ENCODE measurements around the gene SF3B3. TPM values are rescaled to one million over a fixed set of nuclear protein-coding genes. Genes with fewer than 3 reads are reported as not detected.

SF3B3 gene
- total RNA-seq, 1 donor, result 154 TPM

DNA sequence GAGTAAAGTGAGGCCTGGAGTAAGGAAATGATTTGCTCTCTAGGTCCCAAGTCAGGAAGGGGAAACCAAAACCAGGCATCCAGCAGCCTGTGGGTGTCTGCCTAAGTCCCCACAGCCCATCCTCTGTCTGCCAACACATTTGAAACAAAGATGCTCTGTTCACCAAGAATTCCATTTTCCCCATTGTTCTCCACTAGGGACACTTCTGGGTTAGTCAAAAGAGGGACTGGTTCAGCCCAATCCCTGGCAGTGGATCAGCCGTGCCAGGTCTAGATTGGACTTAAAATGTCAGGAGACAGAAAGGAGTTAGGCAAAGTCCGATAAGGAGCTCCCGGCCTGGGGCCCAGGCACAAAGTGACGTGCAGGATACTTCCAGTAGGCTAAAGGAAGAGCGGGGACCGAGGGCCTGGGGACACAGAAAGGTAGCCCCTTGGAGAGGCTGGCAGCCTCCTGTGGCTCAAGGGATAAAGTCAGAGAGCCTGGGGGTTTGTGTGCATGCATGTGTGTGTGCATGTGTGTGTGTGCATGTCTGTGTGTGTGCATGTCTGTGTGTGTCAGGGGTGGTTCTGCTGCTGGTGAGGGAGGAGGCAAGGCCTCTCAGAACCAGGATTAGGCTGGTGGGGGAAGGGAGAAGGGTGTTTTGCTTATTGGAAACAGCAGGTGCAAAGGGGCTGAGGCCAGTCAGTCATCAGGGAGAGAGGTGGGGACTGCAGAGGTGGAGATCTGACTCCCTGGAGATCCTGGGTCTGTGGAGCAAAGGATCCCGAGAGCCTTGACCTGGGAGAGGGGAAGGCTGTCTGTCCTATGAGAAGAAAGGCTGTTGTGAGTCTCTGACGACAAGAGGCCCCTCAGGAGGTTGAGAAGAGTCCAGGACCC is 81.0 kb downstream of the SF3B3 start:
- H3K4me3 ChIP-seq (ENCODE audit: low read depth, low read length), result no peak overlapping the region
- DNase-seq (ENCODE audit: low read depth), result no peak
- TF ChIP-seq, protein P1, sequence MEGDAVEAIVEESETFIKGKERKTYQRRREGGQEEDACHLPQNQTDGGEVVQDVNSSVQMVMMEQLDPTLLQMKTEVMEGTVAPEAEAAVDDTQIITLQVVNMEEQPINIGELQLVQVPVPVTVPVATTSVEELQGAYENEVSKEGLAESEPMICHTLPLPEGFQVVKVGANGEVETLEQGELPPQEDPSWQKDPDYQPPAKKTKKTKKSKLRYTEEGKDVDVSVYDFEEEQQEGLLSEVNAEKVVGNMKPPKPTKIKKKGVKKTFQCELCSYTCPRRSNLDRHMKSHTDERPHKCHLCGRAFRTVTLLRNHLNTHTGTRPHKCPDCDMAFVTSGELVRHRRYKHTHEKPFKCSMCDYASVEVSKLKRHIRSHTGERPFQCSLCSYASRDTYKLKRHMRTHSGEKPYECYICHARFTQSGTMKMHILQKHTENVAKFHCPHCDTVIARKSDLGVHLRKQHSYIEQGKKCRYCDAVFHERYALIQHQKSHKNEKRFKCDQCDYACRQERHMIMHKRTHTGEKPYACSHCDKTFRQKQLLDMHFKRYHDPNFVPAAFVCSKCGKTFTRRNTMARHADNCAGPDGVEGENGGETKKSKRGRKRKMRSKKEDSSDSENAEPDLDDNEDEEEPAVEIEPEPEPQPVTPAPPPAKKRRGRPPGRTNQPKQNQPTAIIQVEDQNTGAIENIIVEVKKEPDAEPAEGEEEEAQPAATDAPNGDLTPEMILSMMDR (IDR thresholded peaks at IDR 0.05; ENCODE audit: insufficient read depth, low read depth, low read length), result no peak

DNA sequence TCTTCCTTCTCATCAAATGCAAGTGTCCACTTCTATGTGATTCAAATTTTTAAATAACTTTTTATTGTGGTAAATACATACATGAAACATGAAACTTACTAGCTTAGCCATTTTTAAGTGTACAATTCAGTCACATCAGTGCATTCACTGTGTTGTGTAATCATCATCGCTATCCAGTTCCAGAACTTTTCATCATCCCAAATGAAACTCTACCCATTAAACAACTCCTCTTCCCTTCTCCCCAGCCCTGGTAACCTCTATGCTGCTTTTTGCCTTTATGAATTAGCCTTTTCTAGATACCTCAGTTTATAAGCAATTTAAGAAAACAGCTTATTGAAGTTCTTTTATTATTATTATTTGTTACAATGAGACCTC is 81.7 kb downstream of the SF3B3 start:
- DNase-seq (ENCODE audit: low read depth), result peak; percentile 18
- TF ChIP-seq, protein P1 (IDR thresholded peaks at IDR 0.05; ENCODE audit: insufficient read depth, low read depth, low read length), result no peak
- no peak overlapping the region for H3K4me3 ChIP-seq (ENCODE audit: low read depth, low read length)

DNA sequence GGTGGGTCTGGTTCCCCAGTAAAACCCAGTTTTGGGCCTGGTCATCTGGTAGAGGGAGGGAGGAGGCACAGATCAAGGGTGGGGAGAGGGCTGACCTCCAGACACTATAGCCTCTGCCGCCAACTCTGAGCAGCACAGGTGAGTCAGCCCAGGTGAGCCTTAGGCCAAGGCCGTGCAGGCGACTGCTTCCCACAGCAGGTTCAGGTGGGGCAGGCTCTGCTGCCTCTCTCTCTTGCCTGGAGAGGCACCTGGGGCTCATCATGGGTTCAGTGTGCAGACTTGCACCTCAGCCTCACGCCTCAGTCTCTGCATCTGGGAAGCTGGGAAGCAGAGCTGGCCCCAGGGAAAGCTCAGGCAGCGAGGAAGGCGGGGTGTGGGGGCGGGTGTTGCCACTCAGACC is 84.9 kb downstream of the SF3B3 start:
- TF ChIP-seq, protein P1 (IDR thresholded peaks at IDR 0.05; ENCODE audit: insufficient read depth, low read depth, low read length), result no peak
- DNase-seq (ENCODE audit: low read depth), result no peak

DNA sequence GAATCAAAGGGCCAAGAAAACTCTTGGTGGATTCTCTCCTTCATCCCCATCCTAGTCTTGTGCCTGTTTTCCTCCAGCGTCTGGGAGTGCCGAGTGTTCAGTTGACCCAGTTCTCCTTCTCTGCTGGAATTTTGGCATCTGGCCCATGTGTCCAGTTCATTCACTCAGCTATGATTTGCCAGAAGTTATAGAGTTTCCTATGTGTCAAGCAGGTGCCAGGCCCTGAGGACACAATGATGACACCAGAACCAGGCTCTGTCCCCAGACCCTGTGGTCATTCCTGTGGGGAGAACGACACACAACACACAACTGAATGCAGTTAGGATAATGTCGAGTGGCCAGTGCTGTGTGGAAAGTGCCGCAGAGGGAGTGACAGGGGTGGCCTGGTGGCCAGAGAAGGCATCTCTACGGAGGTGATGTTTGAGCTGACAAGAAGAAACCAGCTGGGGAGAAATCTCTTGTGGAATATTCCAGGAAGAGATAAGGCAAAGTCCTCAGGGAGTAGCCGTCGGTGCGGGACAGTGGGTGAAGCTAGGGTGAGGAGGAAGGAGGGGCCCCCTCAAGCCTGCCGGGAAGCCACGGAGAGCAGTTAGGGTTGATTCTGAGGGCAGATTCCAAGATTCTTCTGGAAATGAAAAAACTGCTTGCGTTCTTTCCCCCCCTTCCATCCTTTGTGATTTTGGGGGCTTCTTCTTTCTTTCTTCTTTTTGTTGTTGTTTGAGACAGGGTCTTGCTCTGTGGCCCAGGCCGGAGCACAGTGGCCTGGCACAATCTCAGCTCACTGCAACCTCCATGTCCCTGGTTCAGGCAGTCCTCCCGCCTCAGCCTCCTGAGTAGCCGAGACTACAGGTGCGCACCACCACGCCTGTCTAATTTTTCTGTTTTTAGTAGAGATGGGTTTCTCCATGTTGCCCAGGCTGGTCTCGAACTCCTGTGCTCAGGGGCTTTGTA is 86.9 kb downstream of the SF3B3 start:
- TF ChIP-seq, protein P1 (IDR thresholded peaks at IDR 0.05; ENCODE audit: insufficient read depth, low read depth, low read length), result no peak

More for the DNA sequence above, 84.9 kb downstream of the SF3B3 start:
- H3K4me3 ChIP-seq (ENCODE audit: low read depth, low read length), result no peak overlapping the region

DNA sequence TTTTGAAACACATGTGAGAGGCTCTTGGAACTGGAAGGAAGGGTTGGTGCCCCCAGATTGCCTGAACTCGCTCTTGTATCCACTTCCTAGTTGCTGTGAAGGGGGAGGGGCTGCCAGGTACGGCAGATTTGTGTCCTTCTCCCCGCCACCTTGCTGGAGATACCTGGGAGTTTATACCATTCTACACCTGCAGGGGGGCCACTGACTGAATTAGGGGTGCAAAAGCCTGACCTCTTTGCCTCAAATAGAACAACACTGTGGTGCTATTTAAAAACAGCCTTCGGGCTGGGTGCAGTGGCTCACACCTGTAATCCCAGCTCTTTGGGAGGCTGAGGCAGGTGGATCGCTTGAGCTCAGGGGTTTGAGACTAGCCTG is 87.6 kb downstream of the SF3B3 start:
- TF ChIP-seq, protein P1 (IDR thresholded peaks at IDR 0.05; ENCODE audit: insufficient read depth, low read depth, low read length), result no peak
- no peak overlapping the region for H3K4me3 ChIP-seq (ENCODE audit: low read depth, low read length)
- DNase-seq (ENCODE audit: low read depth), result no peak

More for the DNA sequence above, 86.9 kb downstream of the SF3B3 start:
- H3K4me3 ChIP-seq (ENCODE audit: low read depth, low read length), result no peak overlapping the region
- DNase-seq (ENCODE audit: low read depth), result peak; percentile 69

DNA sequence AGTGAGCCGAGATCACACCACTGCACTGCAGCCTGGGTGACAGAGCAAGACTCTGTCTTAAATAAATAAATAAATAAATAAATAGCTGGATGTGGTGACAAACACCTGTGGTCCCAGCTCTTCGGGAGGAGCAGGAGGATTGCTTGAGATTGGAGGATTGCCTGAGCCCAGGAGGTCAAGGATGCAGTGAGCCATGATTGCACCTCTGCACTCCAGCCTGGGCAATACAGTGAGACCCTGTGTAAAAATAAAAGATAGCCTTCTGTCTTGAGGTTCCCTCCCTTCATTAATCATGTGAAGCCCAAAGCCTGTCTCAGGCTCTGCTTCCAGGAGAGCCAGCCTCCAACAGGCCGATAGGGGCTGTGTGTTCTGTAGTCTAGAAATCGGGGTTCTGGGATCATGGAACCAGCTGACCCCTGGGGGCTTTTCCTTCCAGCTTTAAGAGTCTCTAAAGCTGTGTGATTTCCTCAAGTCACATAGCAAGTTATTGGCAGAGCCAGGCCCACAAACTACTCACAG is 88.2 kb downstream of the SF3B3 start:
- DNase-seq (ENCODE audit: low read depth), result no peak
- TF ChIP-seq, protein P1 (IDR thresholded peaks at IDR 0.05; ENCODE audit: insufficient read depth, low read depth, low read length), result no peak

More for the DNA sequence above, 88.2 kb downstream of the SF3B3 start:
- H3K4me3 ChIP-seq (ENCODE audit: low read depth, low read length), result no peak overlapping the region
